HCT116 (cell line): ENCODE measurements around the gene SNORC. TPM values are rescaled to one million over a fixed set of nuclear protein-coding genes. Genes with fewer than 3 reads are reported as not detected.

ENCODE experiments used
- ATAC-seq: fragments of 200-7000 bp; cut with Tn5 transposase; 2 replicates; pipeline ENCODE4 v1.9.1; 2020; ENCODE audit warnings: mild to moderate bottlenecking, moderate library complexity
- BruUV-seq: library from RNA; stranded (reverse); fragments of 400-500 nt; replicated peaks from 2 replicates; lab custom pipeline; 2021; lab: Mats Ljungman, UMichigan
- CTCF ChIA-PET: fragments of 300-600 bp; sonication (Branson Sonifier 250); formaldehyde crosslinking; loops from one replicate; lab custom pipeline; 2021; ENCODE audit warnings: antibody characterized with exemption; lab: Charles Lee
- POLR2A ChIA-PET: fragments of 300-600, 350-600 bp; sonication (Branson Sonifier 250); formaldehyde crosslinking; loops from one replicate; lab custom pipeline; 2021; ENCODE audit warnings: antibody characterized with exemption; lab: Charles Lee
- RAD21 ChIA-PET, 2 experiments: fragments of 300-600 bp; sonication (Branson Sonifier 250); formaldehyde crosslinking; loops; one replicate each; lab custom pipeline; 2023; ENCODE audit warnings: low total read pairs in 2 of 2; ENCODE audit not compliant: uncharacterized antibody in 2 of 2, unreplicated experiment in 2 of 2, low non-redundant PET in 1 of 2; lab: Charles Lee
- DNase-seq: peaks from one replicate; pipeline ENCODE4 v3.0.0-alpha.2; 2010; ENCODE audit warnings: low read depth, low spot score
- H2AFZ ChIP-seq: fragments of 200-600 bp; shearing (Covaris generic), sonication (generic); 2 replicates; pipeline ENCODE4 v1.6.1; 2017; ENCODE audit warnings: low read depth, mixed run types, mixed read lengths, antibody characterized with exemption, low read length; ENCODE audit not compliant: poor library complexity, severe bottlenecking
- H3K27ac ChIP-seq: 2 replicates; pipeline ENCODE4 v1.5.1; 2012; ENCODE audit warnings: low read depth, low read length
- H3K27me3 ChIP-seq: fragments of 200-600 bp; sonication (generic); 2 replicates; pipeline ENCODE4 v1.6.1; 2016; ENCODE audit warnings: mixed run types, low read length, mixed read lengths; ENCODE audit not compliant: insufficient read depth
- H3K36me3 ChIP-seq, 2 experiments: fragments of 200-500 bp in 1 of 2; fragments of 200-600 bp in 1 of 2; sonication (Bioruptor generic) in 1 of 2; sonication (generic) in 1 of 2; 2 replicates each; pipeline versions ENCODE4 v1.5.1 to v1.6.1; 2014 to 2016; ENCODE audit warnings: low read length in 2 of 2, inconsistent platforms in 1 of 2, mixed read lengths in 1 of 2, mixed run types in 1 of 2; ENCODE audit not compliant: insufficient read depth in 2 of 2, control insufficient read depth in 1 of 2
- H3K4me1 ChIP-seq, 2 experiments: fragments of 200-600 bp in 1 of 2; sonication (generic) in 1 of 2; 2 replicates each; pipeline versions ENCODE4 v1.5.1 to v1.6.1; 2012 to 2017; ENCODE audit warnings: low read length in 2 of 2, inconsistent platforms in 1 of 2, mild to moderate bottlenecking in 1 of 2, mixed read lengths in 1 of 2, mixed run types in 1 of 2, moderate library complexity in 1 of 2; ENCODE audit not compliant: insufficient read depth in 2 of 2, control insufficient read depth in 1 of 2
- H3K4me2 ChIP-seq: fragments of 200-600 bp; sonication (generic); 2 replicates; pipeline ENCODE4 v1.6.1; 2017; ENCODE audit warnings: mixed run types, low read length, mixed read lengths
- H3K4me3 ChIP-seq, 2 experiments: fragments of 200-600 bp in 1 of 2; sonication (generic) in 1 of 2; replicated peaks in 1 of 2; 2 replicates each; pipeline ENCODE4 v1.5.1; 2011 to 2016; ENCODE audit warnings: low read length in 2 of 2, control low read depth in 1 of 2, low read depth in 1 of 2, mild to moderate bottlenecking in 1 of 2, mixed read lengths in 1 of 2, mixed run types in 1 of 2
- H3K79me2 ChIP-seq: fragments of 200-600 bp; sonication (generic); 2 replicates; pipeline ENCODE4 v1.6.1; 2017; ENCODE audit warnings: mild to moderate bottlenecking, mixed run types, low read length, moderate library complexity, mixed read lengths; ENCODE audit not compliant: insufficient read depth
- H3K9ac ChIP-seq: fragments of 200-600 bp; sonication (generic); 2 replicates; pipeline ENCODE4 v1.6.1; 2016; ENCODE audit warnings: low read length, mixed read lengths
- H3K9me2 ChIP-seq: fragments of 200-600 bp; sonication (generic), shearing (Covaris generic); 2 replicates; pipeline ENCODE4 v1.6.1; 2017; ENCODE audit warnings: mixed run types, mild to moderate bottlenecking, moderate library complexity; ENCODE audit not compliant: insufficient read depth
- H3K9me3 ChIP-seq, 2 experiments: fragments of 200-500 bp in 1 of 2; fragments of 200-600 bp in 1 of 2; sonication (Bioruptor generic) in 1 of 2; sonication (generic) in 1 of 2; 2 replicates each; pipeline ENCODE4 v1.6.1; 2014 to 2017; ENCODE audit warnings: low read length in 2 of 2, mixed read lengths in 2 of 2, inconsistent platforms in 1 of 2, low read depth in 1 of 2, mild to moderate bottlenecking in 1 of 2, mixed run types in 1 of 2, moderate library complexity in 1 of 2; ENCODE audit not compliant: control insufficient read depth in 1 of 2, insufficient read depth in 1 of 2
- H4K20me1 ChIP-seq: fragments of 200-600 bp; sonication (generic), shearing (Covaris generic); 2 replicates; pipeline ENCODE4 v1.6.1; 2017; ENCODE audit warnings: mixed run types, mild to moderate bottlenecking, moderate library complexity; ENCODE audit not compliant: insufficient read depth
- CBX3 ChIP-seq: IDR thresholded peaks from 2 replicates; pipeline ENCODE4 v1.6.1; 2012; ENCODE audit warnings: low read depth
- EGR1 ChIP-seq: IDR thresholded peaks from 2 replicates; pipeline ENCODE4 v1.6.1; 2012; ENCODE audit warnings: low read depth
- ELF1 ChIP-seq: IDR thresholded peaks from 2 replicates; pipeline ENCODE4 v1.6.1; 2012; ENCODE audit warnings: low read depth, borderline replicate concordance
- SP1 ChIP-seq: IDR thresholded peaks from 2 replicates; pipeline ENCODE4 v1.6.1; 2012; ENCODE audit warnings: low read depth
- TCF7L2 ChIP-seq: IDR thresholded peaks from 2 replicates; pipeline ENCODE4 v1.7.0; 2011; ENCODE audit warnings: borderline replicate concordance, inconsistent platforms; ENCODE audit not compliant: insufficient read depth, insufficient read length; ENCODE audit errors: extremely low read depth
- YY1 ChIP-seq: IDR thresholded peaks from 2 replicates; pipeline ENCODE4 v1.6.1; 2011; ENCODE audit warnings: low read length, low read depth, moderate library complexity, mild to moderate bottlenecking; ENCODE audit not compliant: insufficient replicate concordance; ENCODE audit errors: extremely low read depth
- ZNF274 ChIP-seq: fragments of 200-500 bp; sonication (Bioruptor generic); IDR thresholded peaks from 2 replicates; pipeline ENCODE4 v1.6.1; 2014; ENCODE audit warnings: mild to moderate bottlenecking, low read depth, low read length, inconsistent platforms
- intact Hi-C: fragments of 100-400 bp; cut with micrococcal nuclease; formaldehyde crosslinking; loops from 2 replicates; pipeline ENCODE4 v1.10.0; 2022
- total RNA-seq: library from RNA; stranded (reverse); gene quantifications from one replicate; pipeline ENCODE4 v1.2.1, GENCODE V29; 2021; ENCODE audit not compliant: unreplicated experiment
- TF ChIP-seq, protein P1 (sequence below): IDR thresholded peaks from 2 replicates; pipeline ENCODE4 v1.6.1; 2012
- TF ChIP-seq, protein P2 (sequence below): IDR thresholded peaks from 2 replicates; pipeline ENCODE4 v1.6.1; 2012; ENCODE audit warnings: low read depth

Gene SNORC
- total RNA-seq, 1 experiment from 2014 or later, result 14.0 TPM

DNA sequence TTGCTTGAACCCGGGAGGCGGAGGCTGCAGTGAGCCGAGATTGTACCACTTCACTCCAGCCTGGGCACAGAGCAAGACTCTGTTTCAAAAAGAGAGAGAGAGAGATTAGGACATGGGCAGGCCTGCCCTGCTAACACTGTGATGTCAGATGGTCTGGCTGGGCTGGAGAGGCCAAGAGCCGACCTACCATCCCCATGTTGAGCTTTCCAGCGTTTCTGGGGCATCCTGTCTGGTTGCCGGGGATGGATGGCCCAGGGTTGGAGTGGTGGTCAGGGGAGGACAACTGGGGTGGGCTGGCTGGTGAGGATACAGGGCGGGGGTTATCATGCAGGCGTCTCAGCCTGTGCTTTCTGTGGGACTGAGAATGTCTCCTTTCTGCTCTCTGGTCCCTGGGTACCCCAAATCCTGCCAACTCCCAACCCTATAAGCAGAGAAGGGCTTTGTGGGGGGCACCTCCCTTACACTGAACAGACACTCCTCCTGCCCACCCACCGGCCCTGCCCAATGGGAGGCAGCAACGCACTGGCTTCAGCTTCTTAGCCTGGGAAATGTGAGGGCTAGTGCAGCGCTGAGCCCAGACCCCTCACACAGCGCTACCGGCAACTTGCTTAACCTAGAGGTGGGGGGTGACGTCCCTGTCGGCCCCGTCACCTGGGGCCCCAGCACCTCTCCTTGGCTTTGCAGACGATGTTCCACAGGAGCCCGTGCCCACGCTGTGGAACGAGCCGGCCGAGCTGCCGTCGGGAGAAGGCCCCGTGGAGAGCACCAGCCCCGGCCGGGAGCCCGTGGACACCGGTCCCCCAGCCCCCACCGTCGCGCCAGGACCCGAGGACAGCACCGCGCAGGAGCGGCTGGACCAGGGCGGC lies 5.4 kb downstream of the SNORC start:
- intact Hi-C loops, result no loop called here
- no peak for TF ChIP-seq CBX3
- TF ChIP-seq SP1, result no peak
- TF ChIP-seq, protein P1, sequence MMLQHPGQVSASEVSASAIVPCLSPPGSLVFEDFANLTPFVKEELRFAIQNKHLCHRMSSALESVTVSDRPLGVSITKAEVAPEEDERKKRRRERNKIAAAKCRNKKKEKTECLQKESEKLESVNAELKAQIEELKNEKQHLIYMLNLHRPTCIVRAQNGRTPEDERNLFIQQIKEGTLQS, result no peak
- TF ChIP-seq TCF7L2, result no peak
- TF ChIP-seq ZNF274, result no peak
- no peak for TF ChIP-seq EGR1
- no peak for TF ChIP-seq YY1
- TF ChIP-seq ELF1, result no peak
- TF ChIP-seq, protein P2, sequence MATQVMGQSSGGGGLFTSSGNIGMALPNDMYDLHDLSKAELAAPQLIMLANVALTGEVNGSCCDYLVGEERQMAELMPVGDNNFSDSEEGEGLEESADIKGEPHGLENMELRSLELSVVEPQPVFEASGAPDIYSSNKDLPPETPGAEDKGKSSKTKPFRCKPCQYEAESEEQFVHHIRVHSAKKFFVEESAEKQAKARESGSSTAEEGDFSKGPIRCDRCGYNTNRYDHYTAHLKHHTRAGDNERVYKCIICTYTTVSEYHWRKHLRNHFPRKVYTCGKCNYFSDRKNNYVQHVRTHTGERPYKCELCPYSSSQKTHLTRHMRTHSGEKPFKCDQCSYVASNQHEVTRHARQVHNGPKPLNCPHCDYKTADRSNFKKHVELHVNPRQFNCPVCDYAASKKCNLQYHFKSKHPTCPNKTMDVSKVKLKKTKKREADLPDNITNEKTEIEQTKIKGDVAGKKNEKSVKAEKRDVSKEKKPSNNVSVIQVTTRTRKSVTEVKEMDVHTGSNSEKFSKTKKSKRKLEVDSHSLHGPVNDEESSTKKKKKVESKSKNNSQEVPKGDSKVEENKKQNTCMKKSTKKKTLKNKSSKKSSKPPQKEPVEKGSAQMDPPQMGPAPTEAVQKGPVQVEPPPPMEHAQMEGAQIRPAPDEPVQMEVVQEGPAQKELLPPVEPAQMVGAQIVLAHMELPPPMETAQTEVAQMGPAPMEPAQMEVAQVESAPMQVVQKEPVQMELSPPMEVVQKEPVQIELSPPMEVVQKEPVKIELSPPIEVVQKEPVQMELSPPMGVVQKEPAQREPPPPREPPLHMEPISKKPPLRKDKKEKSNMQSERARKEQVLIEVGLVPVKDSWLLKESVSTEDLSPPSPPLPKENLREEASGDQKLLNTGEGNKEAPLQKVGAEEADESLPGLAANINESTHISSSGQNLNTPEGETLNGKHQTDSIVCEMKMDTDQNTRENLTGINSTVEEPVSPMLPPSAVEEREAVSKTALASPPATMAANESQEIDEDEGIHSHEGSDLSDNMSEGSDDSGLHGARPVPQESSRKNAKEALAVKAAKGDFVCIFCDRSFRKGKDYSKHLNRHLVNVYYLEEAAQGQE, result no peak
- TF ChIP-seq, all 23 proteins: peak for 0

More for the DNA sequence above, 5.4 kb downstream of the SNORC start:
- DNase-seq (no peak), ATAC-seq (no peak)
- H3K27me3 ChIP-seq, result no peaks in the 10 kb centered on the region
- no peak overlapping the region for H3K27ac ChIP-seq
- no peaks in the 10 kb centered on the region for H3K9me2 ChIP-seq
- no peak overlapping the region for H3K9ac ChIP-seq
- CTCF ChIA-PET, result no interaction called here
- H3K36me3 ChIP-seq, result 0 out of 4 replicates have a peak, but pooled peaks cover 0 to 6% of the 10 kb centered on the region in 2 experiments
- H3K4me2 ChIP-seq, result no peak overlapping the region
- no peaks in the 10 kb centered on the region for H4K20me1 ChIP-seq
- no TSS peak for BruUV-seq
- H3K79me2 ChIP-seq, result no peaks in the 10 kb centered on the region
- no peaks in the 10 kb centered on the region for H3K4me1 ChIP-seq
- POLR2A ChIA-PET, result no interaction called here
- H2AFZ ChIP-seq, result no peak overlapping the region
- RAD21 ChIA-PET, result no interaction called here
- no peak overlapping the region for H3K4me3 ChIP-seq
- H3K9me3 ChIP-seq, result no peaks in the 10 kb centered on the region
